ENCODE measurements around the gene ZNF587.
"Not testable (repeated sequence)": the region's sequence is repeated elsewhere in the genome, so short reads cannot be mapped to it uniquely, and the experiment has no call there.

Gene ZNF587

GRCh38 chr19:57849666-57850473 is at the start of gene ZNF587:
TSS of gene ZNF587 (plus strand) at chr19:57849859. CDS start at chr19:57850039, 180 bp downstream.
- DNase-seq (ENCODE audit: low read depth in 2 of 2, low spot score in 1 of 2): peak; percentile 44 to 66

- no peak for DNase-seq (ENCODE audit: low read depth in 2 of 2, low spot score in 1 of 2)
These were observed 49.0 kb upstream of the ZNF587 start for GRCh38 chr19:57800696-57801095.

GRCh38 chr19:57802269-57802668 is 47.4 kb upstream of the ZNF587 start:
- no peak for DNase-seq (ENCODE audit: low read depth in 2 of 2, low spot score in 1 of 2)

- DNase-seq (ENCODE audit: low read depth in 2 of 2, low spot score in 1 of 2): no peak
These were observed 46.4 kb upstream of the ZNF587 start for GRCh38 chr19:57803265-57803593.

- no peak for DNase-seq (ENCODE audit: low read depth in 2 of 2, low spot score in 1 of 2)
These were observed 45.9 kb upstream of the ZNF587 start for GRCh38 chr19:57803594-57804325.

GRCh38 chr19:57807541-57807940 is 42.1 kb upstream of the ZNF587 start:
- no peak for DNase-seq (ENCODE audit: low read depth in 2 of 2, low spot score in 1 of 2)

GRCh38 chr19:57810410-57811295 is 39.0 kb upstream of the ZNF587 start:
- not testable (repeated sequence) for DNase-seq (ENCODE audit: low read depth in 2 of 2, low spot score in 1 of 2)

GRCh38 chr19:57812226-57812625 is 37.4 kb upstream of the ZNF587 start:
- no peak for DNase-seq (ENCODE audit: low read depth in 2 of 2, low spot score in 1 of 2)

GRCh38 chr19:57812975-57813820 is 36.5 kb upstream of the ZNF587 start:
- DNase-seq (ENCODE audit: low read depth in 2 of 2, low spot score in 1 of 2): not testable (repeated sequence)

- no peak for DNase-seq (ENCODE audit: low read depth in 2 of 2, low spot score in 1 of 2)
These were observed 35.6 kb upstream of the ZNF587 start for GRCh38 chr19:57813919-57814504.

- peak; percentile 37 to 43 for DNase-seq (ENCODE audit: low read depth in 2 of 2, low spot score in 1 of 2)
These were observed 35.0 kb upstream of the ZNF587 start, which contains the start of gene ZNF552 for GRCh38 chr19:57814505-57815246. TSS of gene ZNF552 (minus strand) at chr19:57814913. CDS start at chr19:57814743, 170 bp downstream.

- no peak for DNase-seq (ENCODE audit: low read depth in 2 of 2, low spot score in 1 of 2)
These were observed 34.2 kb upstream of the ZNF587 start for GRCh38 chr19:57815247-57816075.

GRCh38 chr19:57816652-57817051 is 33.0 kb upstream of the ZNF587 start:
- DNase-seq (ENCODE audit: low read depth in 2 of 2, low spot score in 1 of 2): no peak

GRCh38 chr19:57817976-57818375 is 31.7 kb upstream of the ZNF587 start:
- no peak for DNase-seq (ENCODE audit: low read depth in 2 of 2, low spot score in 1 of 2)

- no peak for DNase-seq (ENCODE audit: low read depth in 2 of 2, low spot score in 1 of 2)
These were observed 31.3 kb upstream of the ZNF587 start for GRCh38 chr19:57818378-57818777.

- peak; percentile 39 to 63 for DNase-seq (ENCODE audit: low read depth in 2 of 2, low spot score in 1 of 2)
These were observed 30.0 kb upstream of the ZNF587 start for GRCh38 chr19:57819475-57820148.

- DNase-seq (ENCODE audit: low read depth in 2 of 2, low spot score in 1 of 2): no peak
These were observed 29.1 kb upstream of the ZNF587 start for GRCh38 chr19:57820599-57820998.

- DNase-seq (ENCODE audit: low read depth in 2 of 2, low spot score in 1 of 2): not testable (repeated sequence)
These were observed 28.6 kb upstream of the ZNF587 start for GRCh38 chr19:57821095-57821494.
